ENCODE data around the gene CAPN15. TPM values are rescaled to one million over a fixed set of nuclear protein-coding genes. Genes with fewer than 3 reads are reported as not detected.

The CAPN15 gene
- total RNA-seq, 1 donor from 2014 or later: 18.9 TPM

GRCh38 chr16:544517-544916 lies 17.0 kb downstream of the CAPN15 start:
- DNase-seq (ENCODE audit: low read depth in 2 of 2): no peak

GRCh38 chr16:546909-547770 lies 19.6 kb downstream of the CAPN15 start:
- peak in 1 of 2 donors; percentile 24 for DNase-seq (ENCODE audit: low read depth in 2 of 2)

GRCh38 chr16:548586-548985 lies 21.1 kb downstream of the CAPN15 start:
- DNase-seq (ENCODE audit: low read depth in 2 of 2): no peak

GRCh38 chr16:549544-550263 lies 22.2 kb downstream of the CAPN15 start:
- no peak for DNase-seq (ENCODE audit: low read depth in 2 of 2)

GRCh38 chr16:551210-551609 lies 23.7 kb downstream of the CAPN15 start:
- DNase-seq (ENCODE audit: low read depth in 2 of 2): no peak

- no peak for DNase-seq (ENCODE audit: low read depth in 2 of 2)
Measured at GRCh38 chr16:552171-552570, 24.7 kb downstream of the CAPN15 start.

GRCh38 chr16:553601-554296 lies 26.2 kb downstream of the CAPN15 start:
- no peak for DNase-seq (ENCODE audit: low read depth in 2 of 2)

GRCh38 chr16:554297-554621 lies 26.7 kb downstream of the CAPN15 start:
- no peak for DNase-seq (ENCODE audit: low read depth in 2 of 2)

- DNase-seq (ENCODE audit: low read depth in 2 of 2): peak in 1 of 2 donors; percentile 47
Measured at GRCh38 chr16:554640-555365, 27.3 kb downstream of the CAPN15 start.

- DNase-seq (ENCODE audit: low read depth in 2 of 2): no peak
Measured at GRCh38 chr16:555528-556473, 28.3 kb downstream of the CAPN15 start.

GRCh38 chr16:556474-557173 lies 29.1 kb downstream of the CAPN15 start:
- DNase-seq (ENCODE audit: low read depth in 2 of 2): no peak

- DNase-seq (ENCODE audit: low read depth in 2 of 2): no peak
Measured at GRCh38 chr16:557463-558297, 30.2 kb downstream of the CAPN15 start.

GRCh38 chr16:558298-559020 lies 30.9 kb downstream of the CAPN15 start:
- DNase-seq (ENCODE audit: low read depth in 2 of 2): no peak

- DNase-seq (ENCODE audit: low read depth in 2 of 2): no peak
Measured at GRCh38 chr16:559021-559380, 31.5 kb downstream of the CAPN15 start.

GRCh38 chr16:559411-560203 lies 32.1 kb downstream of the CAPN15 start:
- DNase-seq (ENCODE audit: low read depth in 2 of 2): no peak

GRCh38 chr16:560204-560700 lies 32.7 kb downstream of the CAPN15 start, which contains the start of gene PRR35:
TSS of gene PRR35 (plus strand) at chr16:560394. CDS start at chr16:563295, 2,901 bp downstream.
- no peak for DNase-seq (ENCODE audit: low read depth in 2 of 2)

- no peak for DNase-seq (ENCODE audit: low read depth in 2 of 2)
Measured at GRCh38 chr16:560701-561412, 33.3 kb downstream of the CAPN15 start.

All from dermis microvascular lymphatic vessel endothelial cell (primary cell).